Muscle of arm (tissue), 14 donors: ENCODE data around the gene CALU. TPM values are rescaled to one million over a fixed set of nuclear protein-coding genes. Genes with fewer than 3 reads are reported as not detected.

Experiments
- DNase-seq: peaks from one replicate; pipeline ENCODE4 v3.0.0-alpha.2; 2013
- long read RNA-seq, 11 donors: transcript quantifications; one replicate each; lab custom pipeline, GENCODE V29; 2026
- polyA plus RNA-seq, 12 donors: library from polyadenylated mRNA; unstranded; fragments of 120-200 nt; gene quantifications; one replicate each; pipeline ENCODE4 v1.2.1, GENCODE V29; 2013; ENCODE audit not compliant: insufficient read length in 12 of 12

CALU gene
- 100 to 1,000 TPM; 231 to 352 (median 285) TPM for polyA plus RNA-seq
- long read RNA-seq, donor 1, transcript CALU-201 (7 exons, 3,357 nt), result major isoform, 23 of 46 reads
- long read RNA-seq, donor 1, transcript CALU-202 (7 exons, 2,438 nt), result minor isoform, 5 of 46 reads
- long read RNA-seq, donor 1, partial matches to known transcripts, result 18 of 46 reads
- long read RNA-seq, donor 1, other reads (novel, unspliced or antisense), result 0 of 46 reads
- long read RNA-seq, donor 2, transcript CALU-203 (8 exons, 2,572 nt), result minor isoform, 5 of 158 reads
- long read RNA-seq, donor 2, transcript CALU-201 (7 exons, 3,357 nt), result major isoform, 92 of 158 reads
- long read RNA-seq, donor 2, transcript CALU-202 (7 exons, 2,438 nt), result minor isoform, 18 of 158 reads
- long read RNA-seq, donor 2, partial matches to known transcripts, result 43 of 158 reads
- long read RNA-seq, donor 2, other reads (novel, unspliced or antisense), result 0 of 158 reads
- long read RNA-seq, donor 3, full-length matches to known transcripts, result 36 of 103 reads
- long read RNA-seq, donor 3, partial matches to known transcripts, result 67 of 103 reads
- long read RNA-seq, donor 3, other reads (novel, unspliced or antisense), result 0 of 103 reads
- long read RNA-seq, donor 4, full-length matches to known transcripts, result 32 of 71 reads
- long read RNA-seq, donor 4, partial matches to known transcripts, result 39 of 71 reads
- long read RNA-seq, donor 4, other reads (novel, unspliced or antisense), result 0 of 71 reads
- long read RNA-seq, donor 5, full-length matches to known transcripts, result 117 of 172 reads
- long read RNA-seq, donor 5, partial matches to known transcripts, result 55 of 172 reads
- long read RNA-seq, donor 5, other reads (novel, unspliced or antisense), result 0 of 172 reads
- long read RNA-seq, donor 6, transcript CALU-202 (7 exons, 2,438 nt), result minor isoform, 7 of 54 reads
- long read RNA-seq, donor 6, transcript CALU-201 (7 exons, 3,357 nt), result major isoform, 45 of 54 reads
- long read RNA-seq, donor 6, partial matches to known transcripts, result 0 of 54 reads
- long read RNA-seq, donor 6, other reads (novel, unspliced or antisense), result 0 of 54 reads
- long read RNA-seq, donor 7, full-length matches to known transcripts, result 44 of 55 reads
- long read RNA-seq, donor 7, partial matches to known transcripts, result 11 of 55 reads
- long read RNA-seq, donor 7, other reads (novel, unspliced or antisense), result 0 of 55 reads
- long read RNA-seq, donor 8, full-length matches to known transcripts, result 93 of 158 reads
- long read RNA-seq, donor 8, partial matches to known transcripts, result 65 of 158 reads
- long read RNA-seq, donor 8, other reads (novel, unspliced or antisense), result 0 of 158 reads
- long read RNA-seq, donor 9, transcript CALU-201 (7 exons, 3,357 nt), result major isoform, 42 of 77 reads
- long read RNA-seq, donor 9, partial matches to known transcripts, result 30 of 77 reads
- long read RNA-seq, donor 9, other reads (novel, unspliced or antisense), result 0 of 77 reads
- long read RNA-seq, donor 10, transcript CALU-201 (7 exons, 3,357 nt), result major isoform, 58 of 84 reads
- long read RNA-seq, donor 10, transcript CALU-202 (7 exons, 2,438 nt), result minor isoform, 10 of 84 reads
- long read RNA-seq, donor 10, partial matches to known transcripts, result 16 of 84 reads
- long read RNA-seq, donor 10, other reads (novel, unspliced or antisense), result 0 of 84 reads
- long read RNA-seq, donor 11, transcript CALU-201 (7 exons, 3,357 nt), result major isoform, 100 of 286 reads
- long read RNA-seq, donor 11, transcript CALU-202 (7 exons, 2,438 nt), result minor isoform, 13 of 286 reads
- long read RNA-seq, donor 11, partial matches to known transcripts, result 172 of 286 reads
- long read RNA-seq, donor 11, other reads (novel, unspliced or antisense), result 0 of 286 reads

- peak; percentile 97 for DNase-seq
Observed at GRCh38 chr7:128739048-128739962, at the start of gene CALU. CALU (plus strand) TSS chr7:128739359; CDS start chr7:128748584, 9,225 bp downstream.

GRCh38 chr7:128691227-128691626 is 47.9 kb upstream of the CALU start:
- DNase-seq, result no peak

DNA sequence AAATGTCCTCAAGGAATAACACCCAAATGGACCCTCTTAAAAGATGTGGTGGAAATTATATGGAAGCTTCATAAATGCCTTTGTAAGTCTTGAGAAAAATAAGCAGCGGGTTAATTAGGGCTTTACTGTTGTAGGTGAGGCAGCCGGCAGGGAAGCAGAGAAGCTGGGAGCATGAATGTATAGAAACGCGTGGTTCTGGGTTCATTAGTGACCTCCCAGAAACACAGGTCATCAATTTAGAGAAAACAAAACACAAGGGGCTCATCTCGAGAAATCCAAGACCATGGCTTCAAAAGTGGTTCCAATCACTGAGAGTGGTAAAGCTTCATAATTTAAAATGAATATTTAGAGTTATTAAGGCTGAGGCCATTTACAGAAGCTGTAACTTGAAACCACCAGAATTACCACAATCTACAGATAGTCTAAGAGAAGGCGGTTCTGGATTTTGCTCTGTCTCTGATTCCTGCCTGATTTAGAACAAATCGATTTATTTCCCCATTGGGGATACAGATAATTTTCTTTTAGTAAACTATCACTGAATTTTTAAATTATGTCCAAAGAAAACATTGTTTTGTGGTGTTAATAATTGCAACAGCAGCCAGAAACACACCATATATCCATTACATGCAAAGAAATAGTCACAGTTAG is 46.4 kb upstream of the CALU start:
- no peak for DNase-seq

DNA sequence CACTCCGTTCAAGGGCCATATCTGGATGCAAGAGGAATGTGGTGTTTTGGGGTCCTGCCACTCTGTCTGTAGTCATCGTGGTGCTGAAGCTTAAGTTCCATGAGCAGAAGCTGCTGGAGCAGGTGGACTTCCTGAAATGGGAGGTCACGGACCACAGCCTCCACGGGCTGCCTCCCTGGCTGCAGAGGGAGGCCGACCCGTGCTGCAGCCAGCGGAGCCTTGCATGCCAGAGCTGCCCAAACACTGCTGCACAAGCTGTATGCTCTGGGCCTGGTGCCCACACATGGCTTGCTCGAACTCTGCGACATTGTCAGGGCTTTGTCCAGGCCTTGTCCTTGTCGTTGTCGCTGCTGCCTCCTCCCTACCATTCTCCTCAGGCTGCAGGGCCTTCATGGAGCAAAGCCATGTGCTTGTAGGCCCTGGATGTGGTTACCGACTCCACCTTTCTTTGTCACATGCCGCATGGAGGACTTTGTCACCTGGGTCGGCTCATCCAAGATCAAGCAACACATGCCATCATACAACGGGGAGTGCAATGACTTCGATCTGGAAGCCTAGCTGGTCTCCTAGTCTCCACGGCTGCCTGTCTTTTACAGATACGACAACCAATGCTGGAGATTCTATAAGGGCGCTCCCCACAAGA is 45.7 kb upstream of the CALU start:
- no peak for DNase-seq

DNA sequence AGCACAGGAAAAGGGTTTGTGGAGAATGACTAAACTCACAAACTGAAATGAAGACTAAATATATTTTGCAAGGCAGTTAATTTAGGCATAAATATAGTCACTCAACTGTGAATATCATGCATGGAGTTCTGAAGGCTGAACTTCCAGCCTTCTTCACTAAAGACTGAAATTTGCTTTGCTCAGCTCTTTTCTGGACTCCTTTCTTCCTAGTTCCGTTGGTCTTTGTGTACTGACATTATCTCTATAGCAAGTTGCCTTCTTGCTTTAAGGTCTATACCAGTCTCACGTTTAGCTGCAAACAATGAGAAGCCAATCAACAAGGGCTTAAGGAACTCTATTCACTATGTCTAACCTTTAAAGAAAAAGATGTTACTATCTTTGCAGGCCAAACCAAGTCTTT is 44.4 kb upstream of the CALU start:
- DNase-seq, result no peak

GRCh38 chr7:128697302-128697905 is 41.8 kb upstream of the CALU start:
- DNase-seq, result peak; percentile 18

- DNase-seq, result no peak
Observed at GRCh38 chr7:128699196-128699712, 39.9 kb upstream of the CALU start.

GRCh38 chr7:128699895-128700294 is 39.3 kb upstream of the CALU start:
- no peak for DNase-seq

- DNase-seq, result no peak
Observed at GRCh38 chr7:128701062-128701785, 37.9 kb upstream of the CALU start.

DNA sequence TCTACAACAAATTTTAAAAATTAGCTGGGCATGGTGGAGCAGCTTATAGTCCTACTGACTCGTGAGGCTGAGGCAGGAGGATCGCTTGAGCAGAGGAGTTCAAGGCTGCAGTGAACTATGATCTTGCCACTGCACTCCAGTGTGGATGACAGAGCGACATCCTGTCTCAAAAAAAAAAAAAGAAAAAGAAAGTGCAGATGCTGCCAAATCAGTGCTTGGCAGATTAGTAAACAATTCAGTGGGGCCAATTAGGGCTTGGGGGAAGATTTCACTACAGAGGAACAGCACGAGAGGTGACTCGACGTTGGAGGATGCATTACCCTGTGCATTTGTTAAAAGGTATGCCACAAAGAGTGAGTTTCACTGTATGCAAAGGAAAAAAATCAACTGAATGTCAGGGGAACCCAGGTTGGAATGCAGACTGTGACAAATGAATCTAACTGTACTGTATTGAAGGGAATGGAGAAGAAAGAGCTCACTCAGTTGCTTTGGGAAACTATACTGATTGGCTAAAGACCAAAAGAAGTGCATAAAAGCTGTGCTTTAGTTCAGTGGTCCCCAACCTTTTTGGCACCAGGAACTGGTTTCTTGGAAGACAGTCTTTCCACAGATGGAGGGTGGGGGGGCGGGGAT is 35.4 kb upstream of the CALU start:
- DNase-seq, result no peak

DNA sequence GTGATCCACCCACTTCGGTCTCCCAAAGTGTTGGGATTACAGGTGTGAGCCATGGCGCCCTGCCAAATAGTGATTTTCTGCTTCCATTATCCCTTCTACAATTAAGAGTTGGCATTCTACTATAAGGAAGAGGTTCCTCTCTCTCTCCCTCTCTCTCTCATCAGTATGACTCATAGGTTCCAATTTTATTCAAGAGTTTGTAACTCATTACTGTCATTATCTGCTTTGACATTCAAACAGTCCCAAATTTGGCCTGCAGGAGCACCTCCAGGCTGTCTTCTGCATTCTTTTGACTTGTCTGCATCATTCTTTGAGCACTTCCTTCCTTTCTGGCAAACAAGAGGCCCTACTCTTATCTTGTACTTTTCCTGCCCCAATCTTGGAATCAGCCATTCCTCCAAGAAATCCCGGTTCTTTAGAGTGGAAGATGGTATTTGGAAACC is 33.2 kb upstream of the CALU start:
- DNase-seq, result no peak

- DNase-seq, result no peak
Observed at GRCh38 chr7:128707752-128708151, 31.4 kb upstream of the CALU start.

DNA sequence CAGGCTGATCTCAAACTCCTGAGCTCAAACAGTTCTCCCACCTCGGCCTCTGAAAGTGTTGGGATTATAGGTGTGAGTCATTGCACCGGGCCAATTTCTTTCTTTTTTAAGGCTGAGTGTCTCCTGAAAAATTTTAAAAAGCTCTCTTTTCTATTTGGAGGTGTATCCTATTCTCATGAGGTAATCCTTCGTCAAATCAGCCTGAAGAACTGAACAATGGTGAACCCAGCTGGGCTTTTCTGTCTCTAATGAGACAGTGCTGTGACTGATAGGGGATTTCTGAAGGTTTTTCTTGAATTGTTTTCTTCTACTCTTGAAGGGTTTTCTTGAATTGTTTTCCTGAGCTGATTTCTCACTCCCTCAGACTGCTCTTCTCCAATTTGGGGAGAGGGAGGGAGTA is 30.9 kb upstream of the CALU start:
- DNase-seq, result no peak

DNA sequence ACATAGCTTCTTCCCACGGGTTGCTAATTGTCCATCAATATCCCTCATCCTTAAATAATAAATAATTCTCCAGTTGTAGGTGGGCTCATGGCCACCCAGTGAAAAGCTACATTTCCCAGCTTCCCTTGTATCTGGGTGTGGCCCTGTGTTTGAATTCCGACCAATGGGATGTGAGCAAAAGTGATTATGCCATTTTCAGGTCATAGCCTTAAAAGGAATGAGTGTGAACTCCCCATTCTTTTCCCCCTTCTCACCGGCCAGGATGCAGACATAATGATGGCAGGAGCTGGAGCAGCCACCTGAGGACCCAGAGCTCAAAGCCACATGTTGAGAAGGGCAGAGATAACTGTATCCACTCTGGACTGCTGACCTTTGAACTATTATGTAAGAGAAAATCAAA is 30.3 kb upstream of the CALU start:
- DNase-seq, result no peak

DNA sequence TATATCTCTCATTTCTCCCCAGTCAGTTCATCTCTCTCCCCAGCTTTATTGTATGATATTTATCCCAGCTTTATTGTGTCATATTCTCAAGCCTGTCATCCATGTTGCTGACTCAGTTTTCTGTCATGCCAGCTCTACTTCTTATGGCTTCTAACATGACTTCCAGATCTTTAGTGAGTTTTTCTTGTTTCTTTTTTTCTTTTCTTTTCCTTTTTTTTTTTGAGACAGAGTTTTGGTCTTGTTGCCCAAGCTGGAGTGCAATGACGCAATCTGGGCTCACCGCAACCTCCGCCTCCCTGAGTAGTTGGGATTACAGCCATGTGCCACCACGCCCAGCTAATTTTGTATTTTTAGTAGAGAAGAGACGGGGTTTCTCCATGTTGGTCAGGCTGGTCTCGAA is 28.7 kb upstream of the CALU start:
- DNase-seq, result no peak

- DNase-seq, result no peak
Observed at GRCh38 chr7:128713794-128714193, 25.4 kb upstream of the CALU start.
